Loucy (cell line): ENCODE results near the gene SLC17A9.
A peak's percentile ranks its signal among the peaks of the same experiment; 100 is the strongest.

Experiments used
- H2AFZ ChIP-seq: fragments of 200-600 bp; sonication (generic); 2 replicates; pipeline ENCODE4 v1.6.0; 2016; ENCODE audit warnings: antibody characterized with exemption, mild to moderate bottlenecking, low read length, moderate library complexity
- H3F3A ChIP-seq: fragments of 200-600 bp; 2 replicates; pipeline ENCODE4 v1.6.0; 2016; ENCODE audit warnings: antibody characterized with exemption, low read depth, mild to moderate bottlenecking
- H3K27me3 ChIP-seq: fragments of 200-600 bp; sonication (generic); 2 replicates; pipeline ENCODE4 v1.6.1; 2014; ENCODE audit warnings: low read length, mild to moderate bottlenecking; ENCODE audit not compliant: insufficient read depth, poor library complexity, severe bottlenecking
- H3K36me3 ChIP-seq: fragments of 200-600 bp; sonication (generic); 2 replicates; pipeline ENCODE4 v1.6.1; 2016; ENCODE audit warnings: low read length; ENCODE audit not compliant: insufficient read depth
- H3K4me1 ChIP-seq: fragments of 200-600 bp; sonication (generic); 2 replicates; pipeline ENCODE4 v1.5.1; 2014; ENCODE audit warnings: low read length, mild to moderate bottlenecking; ENCODE audit not compliant: insufficient read depth, poor library complexity, severe bottlenecking
- H3K4me2 ChIP-seq: fragments of 200-600 bp; sonication (generic); 2 replicates; pipeline ENCODE4 v1.6.0; 2014; ENCODE audit warnings: antibody characterized with exemption, low read length, low read depth, mild to moderate bottlenecking; ENCODE audit not compliant: poor library complexity, severe bottlenecking
- H3K4me3 ChIP-seq: fragments of 200-600 bp; sonication (generic); 2 replicates; pipeline ENCODE4 v1.5.1; 2014; ENCODE audit warnings: low read length, mild to moderate bottlenecking, mixed read lengths; ENCODE audit not compliant: poor library complexity, severe bottlenecking
- H3K79me2 ChIP-seq: fragments of 200-600 bp; sonication (generic); 2 replicates; pipeline ENCODE4 v1.6.1; 2014; ENCODE audit warnings: low read length; ENCODE audit not compliant: insufficient read depth
- H3K9ac ChIP-seq: fragments of 200-600 bp; sonication (generic); 2 replicates; pipeline ENCODE4 v1.6.0; 2014; ENCODE audit warnings: mild to moderate bottlenecking, low read depth, low read length, moderate library complexity; ENCODE audit not compliant: poor library complexity, severe bottlenecking
- H3K9me2 ChIP-seq: fragments of 200-600 bp; sonication (generic); replicated peaks from 2 replicates; pipeline ENCODE4 v1.6.1; 2016; ENCODE audit warnings: low read depth, low read length, mixed read lengths
- H3K9me3 ChIP-seq: fragments of 200-600 bp; sonication (generic); 2 replicates; pipeline ENCODE4 v1.6.1; 2014; ENCODE audit warnings: mild to moderate bottlenecking, antibody characterized with exemption, low read length, low read depth; ENCODE audit not compliant: insufficient read depth
- H4K20me1 ChIP-seq: fragments of 200-600 bp; sonication (generic); 2 replicates; pipeline ENCODE4 v1.6.0; 2014; ENCODE audit warnings: antibody characterized with exemption, low read length, mild to moderate bottlenecking; ENCODE audit not compliant: insufficient read depth, poor library complexity, severe bottlenecking
- CTCF ChIP-seq: fragments of 200-600 bp; sonication (generic); conservative IDR thresholded peaks from 2 replicates; pipeline ENCODE4 v1.5.1; 2014; ENCODE audit warnings: mild to moderate bottlenecking, antibody characterized with exemption, low read length
- EZH2phosphoT487 ChIP-seq: fragments of 200-600 bp; IDR thresholded peaks from 2 replicates; pipeline ENCODE4 v1.6.1; 2018; ENCODE audit warnings: antibody characterized with exemption, mild to moderate bottlenecking, moderate library complexity, borderline replicate concordance

Gene SLC17A9

GRCh38 chr20:62975812-62976508 is 23.5 kb downstream of the SLC17A9 start:
- H3K9ac ChIP-seq = no peak overlapping the region
- peaks cover 40% of the 10 kb centered on the region for H3K4me1 ChIP-seq
- H3K36me3 ChIP-seq = no peaks in the 10 kb centered on the region
- H3K27me3 ChIP-seq = no peaks in the 10 kb centered on the region
- H3K4me2 ChIP-seq = no peak overlapping the region
- H2AFZ ChIP-seq = no peak overlapping the region
- no peaks in the 10 kb centered on the region for H3K9me3 ChIP-seq
- H3K79me2 ChIP-seq = no peaks in the 10 kb centered on the region
- TF ChIP-seq CTCF (no peak), EZH2phosphoT487 (no peak)
- H3K9me2 ChIP-seq = no peaks in the 10 kb centered on the region
- H3F3A ChIP-seq = no peaks in the 10 kb centered on the region
- H3K4me3 ChIP-seq = no peak overlapping the region
- H4K20me1 ChIP-seq = no peaks in the 10 kb centered on the region

GRCh38 chr20:62976886-62977285 is 24.4 kb downstream of the SLC17A9 start:
- Histone ChIP-seq H3K79me2 (no peaks in the 10 kb centered on the region), H3K27me3 (no peaks in the 10 kb centered on the region), H3F3A (no peaks in the 10 kb centered on the region), H2AFZ (no peak overlapping the region), H3K4me1 (peaks cover 47% of the 10 kb centered on the region), H3K9me2 (no peaks in the 10 kb centered on the region), H3K36me3 (no peaks in the 10 kb centered on the region), H4K20me1 (no peaks in the 10 kb centered on the region), H3K4me2 (no peak overlapping the region), H3K9me3 (no peaks in the 10 kb centered on the region), H3K9ac (no peak overlapping the region), H3K4me3 (no peak overlapping the region)
- no peak for TF ChIP-seq CTCF
- no peak for TF ChIP-seq EZH2phosphoT487

- Histone ChIP-seq H3K27me3 (no peaks in the 10 kb centered on the region), H3K4me2 (peak overlapping the region; percentile 89), H2AFZ (no peak overlapping the region), H3K4me1 (peaks cover 57% of the 10 kb centered on the region), H4K20me1 (no peaks in the 10 kb centered on the region), H3K36me3 (no peaks in the 10 kb centered on the region), H3K9me2 (no peaks in the 10 kb centered on the region), H3F3A (no peaks in the 10 kb centered on the region), H3K79me2 (no peaks in the 10 kb centered on the region), H3K9me3 (no peaks in the 10 kb centered on the region), H3K4me3 (no peak overlapping the region), H3K9ac (peak overlapping the region; percentile 72)
- no peak for TF ChIP-seq EZH2phosphoT487
- no peak for TF ChIP-seq CTCF
Observed at GRCh38 chr20:62977613-62978560, 25.4 kb downstream of the SLC17A9 start.
